IPS-18a (cell line): ENCODE data around the gene PCBP3.

Experiments
- H3K27ac ChIP-seq: one replicate; pipeline ENCODE4 v1.5.1; 2013; ENCODE audit warnings: low read length
- H3K27me3 ChIP-seq: one replicate; pipeline ENCODE4 v1.6.1; 2013; ENCODE audit warnings: mild to moderate bottlenecking, low read length; ENCODE audit not compliant: control insufficient read depth, insufficient read depth
- H3K36me3 ChIP-seq: one replicate; pipeline ENCODE4 v1.6.1; 2013; ENCODE audit warnings: low read depth, low read length; ENCODE audit not compliant: control insufficient read depth
- H3K4me1 ChIP-seq: one replicate; pipeline ENCODE4 v1.6.1; 2013; ENCODE audit warnings: low read depth, low read length; ENCODE audit not compliant: control insufficient read depth
- H3K4me3 ChIP-seq: one replicate; pipeline ENCODE4 v1.5.1; 2013; ENCODE audit warnings: low read length
- H3K9ac ChIP-seq: one replicate; pipeline ENCODE4 v1.6.1; 2013; ENCODE audit warnings: mild to moderate bottlenecking, low read length, moderate library complexity
- H3K9me3 ChIP-seq: one replicate; pipeline ENCODE4 v1.6.1; 2013; ENCODE audit warnings: low read depth, low read length; ENCODE audit not compliant: control insufficient read depth

PCBP3 gene

GRCh38 chr21:45630876-45631275, 12.6 kb upstream of the PCBP3 start:
- Histone ChIP-seq H3K9me3 (no peaks in the 10 kb centered on the region), H3K27ac (no peak overlapping the region), H3K4me3 (no peak overlapping the region), H3K27me3 (no peaks in the 10 kb centered on the region), H3K36me3 (no peaks in the 10 kb centered on the region), H3K9ac (no peak overlapping the region), H3K4me1 (no peaks in the 10 kb centered on the region)

DNA sequence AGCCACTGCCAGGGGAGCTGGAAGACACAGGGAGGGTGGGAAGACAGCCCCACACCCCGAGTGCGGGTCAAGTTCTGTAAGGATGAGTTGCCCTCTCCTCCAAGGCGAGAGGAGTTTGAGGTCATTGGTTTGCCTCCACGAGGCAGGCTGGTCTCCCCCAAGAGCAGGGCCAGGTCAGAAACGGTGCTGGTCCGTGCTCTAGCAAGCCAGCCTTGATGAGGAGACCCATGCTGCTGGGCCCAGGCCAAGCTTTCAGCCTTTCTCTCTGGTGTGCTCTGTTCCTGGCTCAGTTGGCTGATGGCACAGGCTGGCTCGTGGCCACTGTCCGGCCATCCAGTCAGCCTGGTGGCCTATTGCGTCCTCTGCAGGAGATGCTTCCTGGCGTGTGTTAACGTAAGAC, 12.0 kb upstream of the PCBP3 start:
- no peaks in the 10 kb centered on the region for H3K4me1 ChIP-seq
- no peaks in the 10 kb centered on the region for H3K27me3 ChIP-seq
- H3K4me3 ChIP-seq: no peak overlapping the region
- no peaks in the 10 kb centered on the region for H3K36me3 ChIP-seq
- no peak overlapping the region for H3K27ac ChIP-seq
- H3K9me3 ChIP-seq: no peaks in the 10 kb centered on the region
- H3K9ac ChIP-seq: no peak overlapping the region

DNA sequence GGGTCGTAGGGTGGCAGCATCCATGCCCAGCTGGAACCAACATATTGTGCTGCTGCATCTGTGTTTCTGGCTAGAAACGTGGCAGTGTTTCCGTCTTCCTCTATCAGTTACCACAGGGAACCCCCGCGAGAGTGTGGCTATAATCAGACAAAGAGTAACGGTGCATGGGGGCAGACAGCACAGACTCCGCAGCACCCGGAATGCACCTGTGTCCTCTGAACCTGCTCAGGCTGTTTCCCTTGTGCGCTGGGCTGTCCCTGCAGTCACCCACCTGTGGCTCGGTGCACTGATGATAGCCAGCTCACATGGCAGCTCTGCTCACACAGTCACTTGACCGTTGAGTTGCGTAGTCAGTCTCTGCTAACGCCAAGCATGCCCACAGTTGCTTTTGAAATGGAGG, 11.4 kb upstream of the PCBP3 start:
- no peak overlapping the region for H3K4me3 ChIP-seq
- no peaks in the 10 kb centered on the region for H3K36me3 ChIP-seq
- H3K4me1 ChIP-seq: no peaks in the 10 kb centered on the region
- no peak overlapping the region for H3K9ac ChIP-seq
- H3K9me3 ChIP-seq: no peaks in the 10 kb centered on the region
- H3K27me3 ChIP-seq: no peaks in the 10 kb centered on the region
- H3K27ac ChIP-seq: no peak overlapping the region

GRCh38 chr21:45632637-45633251, 10.8 kb upstream of the PCBP3 start:
- Histone ChIP-seq H3K27me3 (no peaks in the 10 kb centered on the region), H3K4me1 (no peaks in the 10 kb centered on the region), H3K4me3 (no peak overlapping the region), H3K9ac (no peak overlapping the region), H3K36me3 (no peaks in the 10 kb centered on the region), H3K9me3 (no peaks in the 10 kb centered on the region), H3K27ac (no peak overlapping the region)

GRCh38 chr21:45634511-45635183, 8.9 kb upstream of the PCBP3 start:
- Histone ChIP-seq H3K27me3 (no peaks in the 10 kb centered on the region), H3K4me3 (no peak overlapping the region), H3K4me1 (peaks cover 8% of the 10 kb centered on the region), H3K9me3 (no peaks in the 10 kb centered on the region), H3K9ac (no peak overlapping the region), H3K36me3 (no peaks in the 10 kb centered on the region), H3K27ac (no peak overlapping the region)

- no peak overlapping the region for H3K4me3 ChIP-seq
Measured at GRCh38 chr21:45635271-45636151, 8.0 kb upstream of the PCBP3 start.

DNA sequence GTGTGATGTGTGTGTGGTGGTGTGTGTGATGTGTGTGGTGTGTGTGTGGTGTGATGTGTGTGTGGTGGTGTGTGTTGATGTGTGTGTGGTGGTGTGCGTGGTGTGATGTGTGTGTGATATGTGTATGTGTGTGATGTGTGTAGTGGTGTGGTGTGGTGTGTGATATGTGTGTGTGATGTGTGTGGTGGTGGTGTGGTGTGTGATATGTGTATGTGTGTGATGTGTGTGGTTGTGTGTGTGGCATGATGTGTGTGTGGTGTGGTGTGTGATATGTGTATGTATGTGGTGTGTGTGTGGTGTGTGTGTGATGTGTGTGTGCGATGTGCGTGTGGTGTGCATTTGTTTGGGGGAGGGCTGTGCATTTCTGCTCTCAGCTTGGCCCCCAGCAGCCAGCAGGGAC, 7.1 kb upstream of the PCBP3 start:
- H3K27me3 ChIP-seq: peaks cover 6% of the 10 kb centered on the region
- H3K9ac ChIP-seq: no peak overlapping the region
- no peak overlapping the region for H3K4me3 ChIP-seq
- H3K4me1 ChIP-seq: peaks cover 8% of the 10 kb centered on the region
- no peak overlapping the region for H3K27ac ChIP-seq
- H3K9me3 ChIP-seq: no peaks in the 10 kb centered on the region
- H3K36me3 ChIP-seq: no peaks in the 10 kb centered on the region

More at GRCh38 chr21:45635271-45636151, 8.0 kb upstream of the PCBP3 start:
- H3K27ac ChIP-seq: no peak overlapping the region
- H3K27me3 ChIP-seq: peaks cover 4% of the 10 kb centered on the region
- no peaks in the 10 kb centered on the region for H3K9me3 ChIP-seq
- no peak overlapping the region for H3K9ac ChIP-seq
- no peaks in the 10 kb centered on the region for H3K36me3 ChIP-seq
- peaks cover 8% of the 10 kb centered on the region for H3K4me1 ChIP-seq

GRCh38 chr21:45636951-45637646, 6.4 kb upstream of the PCBP3 start:
- H3K36me3 ChIP-seq: no peaks in the 10 kb centered on the region
- no peak overlapping the region for H3K4me3 ChIP-seq
- no peaks in the 10 kb centered on the region for H3K9me3 ChIP-seq
- H3K27ac ChIP-seq: no peak overlapping the region
- H3K27me3 ChIP-seq: peaks cover 12% of the 10 kb centered on the region
- H3K4me1 ChIP-seq: peaks cover 8% of the 10 kb centered on the region
- H3K9ac ChIP-seq: no peak overlapping the region

- H3K27ac ChIP-seq: no peak overlapping the region
- peaks cover 15% of the 10 kb centered on the region for H3K27me3 ChIP-seq
- no peaks in the 10 kb centered on the region for H3K9me3 ChIP-seq
- H3K4me3 ChIP-seq: no peak overlapping the region
- no peaks in the 10 kb centered on the region for H3K36me3 ChIP-seq
- H3K9ac ChIP-seq: no peak overlapping the region
- peaks cover 8% of the 10 kb centered on the region for H3K4me1 ChIP-seq
Measured at GRCh38 chr21:45637883-45638282, 5.6 kb upstream of the PCBP3 start.

DNA sequence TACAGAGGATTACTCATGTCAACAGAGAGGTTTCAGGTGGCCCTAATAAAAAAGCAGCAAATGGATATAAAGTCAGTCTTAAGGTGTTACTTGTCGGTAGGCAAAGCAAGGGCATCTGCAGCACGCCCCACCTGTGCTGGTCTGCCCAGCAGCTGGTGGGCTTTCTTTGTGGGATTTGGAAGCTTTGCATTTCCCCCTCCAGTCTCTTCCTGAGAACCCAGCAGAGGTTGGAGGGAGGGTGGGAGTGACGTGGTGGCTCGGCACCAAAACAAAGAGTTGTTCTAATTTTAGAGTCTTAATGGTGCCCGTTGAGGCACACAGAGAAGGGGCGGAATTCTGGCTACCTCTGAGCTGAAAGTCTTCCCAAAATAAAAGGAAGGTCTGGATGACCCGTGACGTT, 4.8 kb upstream of the PCBP3 start:
- Histone ChIP-seq H3K4me3 (no peak overlapping the region), H3K4me1 (peaks cover 8% of the 10 kb centered on the region), H3K27ac (no peak overlapping the region), H3K9me3 (no peaks in the 10 kb centered on the region), H3K9ac (no peak overlapping the region), H3K27me3 (peaks cover 15% of the 10 kb centered on the region), H3K36me3 (no peaks in the 10 kb centered on the region)
